Measurements from ENCODE around the gene CHP2.

DNA sequence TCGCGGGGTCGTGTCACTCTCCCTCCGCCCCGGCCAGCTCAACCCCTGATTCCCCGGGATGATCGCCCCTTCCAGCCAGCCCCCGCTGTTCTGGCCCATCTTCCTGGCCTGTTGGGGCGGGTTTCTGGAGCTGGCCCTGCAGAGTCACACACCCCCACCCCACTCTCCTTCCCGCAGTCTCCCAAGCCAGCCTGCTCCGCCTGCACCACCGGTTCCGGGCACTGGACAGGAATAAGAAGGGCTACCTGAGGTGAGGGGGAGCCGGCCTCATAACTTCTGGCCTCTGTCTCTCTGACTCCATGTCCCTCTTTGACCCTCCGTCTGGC is 621 bp downstream of the CHP2 start:
- TF ChIP-seq, protein P1, sequence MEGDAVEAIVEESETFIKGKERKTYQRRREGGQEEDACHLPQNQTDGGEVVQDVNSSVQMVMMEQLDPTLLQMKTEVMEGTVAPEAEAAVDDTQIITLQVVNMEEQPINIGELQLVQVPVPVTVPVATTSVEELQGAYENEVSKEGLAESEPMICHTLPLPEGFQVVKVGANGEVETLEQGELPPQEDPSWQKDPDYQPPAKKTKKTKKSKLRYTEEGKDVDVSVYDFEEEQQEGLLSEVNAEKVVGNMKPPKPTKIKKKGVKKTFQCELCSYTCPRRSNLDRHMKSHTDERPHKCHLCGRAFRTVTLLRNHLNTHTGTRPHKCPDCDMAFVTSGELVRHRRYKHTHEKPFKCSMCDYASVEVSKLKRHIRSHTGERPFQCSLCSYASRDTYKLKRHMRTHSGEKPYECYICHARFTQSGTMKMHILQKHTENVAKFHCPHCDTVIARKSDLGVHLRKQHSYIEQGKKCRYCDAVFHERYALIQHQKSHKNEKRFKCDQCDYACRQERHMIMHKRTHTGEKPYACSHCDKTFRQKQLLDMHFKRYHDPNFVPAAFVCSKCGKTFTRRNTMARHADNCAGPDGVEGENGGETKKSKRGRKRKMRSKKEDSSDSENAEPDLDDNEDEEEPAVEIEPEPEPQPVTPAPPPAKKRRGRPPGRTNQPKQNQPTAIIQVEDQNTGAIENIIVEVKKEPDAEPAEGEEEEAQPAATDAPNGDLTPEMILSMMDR (IDR thresholded peaks at IDR 0.05): no peak
- TF ChIP-seq POLR2AphosphoS5 (IDR thresholded peaks at IDR 0.05): no peak
- TF ChIP-seq POLR2A (IDR thresholded peaks at IDR 0.05): no peak
- TF ChIP-seq EP300 (IDR thresholded peaks at IDR 0.05): no peak

Data from sigmoid colon (tissue), 4 donors.